Epidermal melanocyte (primary cell): Measurements from ENCODE around the gene WIZ.
A peak's percentile ranks its signal among the peaks of the same experiment; 100 is the strongest.
"Not testable (repeated sequence)": the region's sequence is repeated elsewhere in the genome, so short reads cannot be mapped to it uniquely, and the experiment has no call there.

ENCODE experiments used
- DNase-seq: peaks from one replicate; pipeline ENCODE4 v3.0.0; 2011; ENCODE audit warnings: low spot score; ENCODE audit not compliant: insufficient read length

WIZ gene

DNA sequence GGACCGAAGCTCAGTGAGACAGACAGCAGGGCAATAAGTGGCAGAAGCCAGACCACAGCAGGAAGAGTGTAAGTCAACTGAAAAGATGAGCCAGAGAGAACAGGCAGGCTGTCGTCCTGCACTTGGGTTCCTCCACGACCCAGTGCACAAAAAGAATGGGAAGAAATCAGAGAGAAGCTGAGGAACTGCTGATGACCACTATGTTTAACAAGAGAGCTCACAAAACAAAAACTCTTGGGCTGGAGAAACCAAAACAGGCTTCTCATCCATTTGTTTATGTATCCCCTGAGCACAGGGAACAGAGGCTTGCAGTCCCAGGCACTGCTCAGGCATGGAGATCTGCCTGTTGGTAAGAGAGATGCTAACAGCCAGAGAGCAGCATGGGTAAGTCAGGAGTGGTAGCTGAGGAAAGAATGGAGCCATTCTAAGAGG lies 45.0 kb downstream of the WIZ start:
- DNase-seq: no peak

DNA sequence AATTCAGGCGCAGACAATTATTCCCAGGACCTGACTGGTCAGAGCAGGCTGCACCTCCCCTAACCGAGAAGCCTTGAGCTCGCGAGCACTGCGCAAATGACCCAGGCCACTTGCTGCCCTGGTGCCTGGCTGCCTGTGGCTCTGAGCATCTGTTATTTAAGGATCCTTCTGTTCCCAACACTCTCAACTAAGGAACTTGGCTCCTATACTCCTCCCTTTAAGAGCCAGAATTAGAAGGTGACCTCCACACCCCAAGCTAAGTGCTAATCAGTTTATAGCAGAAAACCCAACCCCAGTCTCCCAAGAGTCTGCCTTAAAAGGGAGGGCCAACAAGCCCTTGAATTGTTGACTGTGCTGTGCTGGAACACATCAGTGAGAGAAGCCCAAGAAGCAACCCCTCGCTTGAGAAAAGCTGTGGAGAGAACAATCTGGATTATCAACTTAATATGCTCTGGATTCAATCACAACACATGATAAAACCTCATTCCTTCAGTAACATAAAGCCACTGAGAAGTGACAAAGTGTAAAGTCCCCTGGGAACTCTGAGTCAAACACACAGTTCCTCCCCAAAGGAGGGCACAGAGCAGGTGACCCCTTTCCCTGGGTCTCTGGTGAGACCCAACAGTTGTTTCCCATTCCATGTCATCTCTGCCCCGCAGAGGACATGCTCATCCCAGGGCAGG lies 45.5 kb downstream of the WIZ start:
- no peak for DNase-seq

DNA sequence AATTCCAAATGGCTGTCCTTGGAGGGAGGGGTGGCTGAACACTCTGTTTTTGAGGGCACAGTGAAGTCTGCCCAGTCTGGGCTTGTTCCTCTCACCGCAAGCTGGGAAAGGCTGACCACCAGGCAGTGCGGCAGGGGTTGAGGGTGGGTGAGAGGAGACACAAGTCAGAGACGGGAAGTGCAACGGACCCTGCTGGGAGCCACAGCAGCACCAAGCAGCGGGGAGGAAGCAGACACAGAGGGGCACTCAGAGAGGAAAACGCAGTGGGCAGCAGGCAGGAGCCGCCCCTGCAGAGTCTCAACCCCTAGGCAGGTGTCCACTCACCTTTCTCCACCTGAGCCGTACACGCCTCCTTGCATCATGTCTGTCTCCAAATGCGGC lies 46.6 kb downstream of the WIZ start:
- no peak for DNase-seq

DNA sequence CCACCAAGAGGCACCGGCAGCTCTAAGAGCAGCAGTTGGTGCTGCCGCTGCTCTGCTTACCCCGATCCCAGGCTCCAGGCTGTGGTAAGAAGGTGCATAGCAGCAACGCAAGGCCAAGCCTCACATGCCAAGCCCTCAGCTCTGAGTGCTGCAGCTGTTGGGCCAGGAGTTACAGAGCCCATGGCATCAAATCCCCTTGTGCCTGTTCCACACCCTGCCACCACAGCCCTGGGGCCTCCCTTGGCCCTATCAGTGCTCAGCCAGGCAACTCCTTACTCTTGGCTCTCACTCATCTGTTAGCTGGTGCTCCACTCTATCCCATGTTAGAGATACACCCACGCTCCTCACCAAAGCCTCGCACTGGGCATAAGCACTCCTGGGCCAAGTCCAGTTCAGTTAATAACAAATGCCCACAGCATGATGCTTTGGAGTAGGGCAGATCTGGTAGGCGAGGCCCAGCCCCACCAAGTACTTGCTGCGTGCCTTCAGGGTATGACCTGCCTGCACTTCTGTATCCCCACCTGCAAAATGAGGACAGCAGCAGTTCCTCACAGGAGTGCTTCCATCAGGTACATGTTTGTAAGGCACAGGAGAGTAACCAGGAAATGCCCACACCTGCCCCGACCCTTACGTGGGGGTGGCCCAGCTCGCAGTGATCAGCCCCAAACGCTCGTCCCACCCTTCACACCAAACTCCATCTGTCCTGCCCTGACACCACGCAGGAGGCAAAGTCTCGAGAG lies 47.2 kb downstream of the WIZ start:
- DNase-seq: no peak

DNA sequence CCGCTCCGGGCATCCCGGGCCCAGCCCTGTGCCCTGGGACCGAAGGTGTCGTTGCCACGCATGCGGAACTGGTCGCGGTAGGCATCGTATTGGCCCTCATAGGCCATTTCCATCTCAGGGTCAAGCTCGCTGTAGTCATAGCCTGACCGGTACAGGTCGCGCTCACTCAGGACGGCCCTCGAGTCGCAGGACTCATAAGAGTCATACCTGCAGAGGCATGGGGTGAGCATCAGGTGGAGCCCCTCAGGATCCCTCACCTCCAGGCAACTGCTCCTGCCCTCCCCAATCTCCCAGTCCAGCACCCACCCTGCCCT lies 48.4 kb downstream of the WIZ start:
- DNase-seq: no peak

DNA sequence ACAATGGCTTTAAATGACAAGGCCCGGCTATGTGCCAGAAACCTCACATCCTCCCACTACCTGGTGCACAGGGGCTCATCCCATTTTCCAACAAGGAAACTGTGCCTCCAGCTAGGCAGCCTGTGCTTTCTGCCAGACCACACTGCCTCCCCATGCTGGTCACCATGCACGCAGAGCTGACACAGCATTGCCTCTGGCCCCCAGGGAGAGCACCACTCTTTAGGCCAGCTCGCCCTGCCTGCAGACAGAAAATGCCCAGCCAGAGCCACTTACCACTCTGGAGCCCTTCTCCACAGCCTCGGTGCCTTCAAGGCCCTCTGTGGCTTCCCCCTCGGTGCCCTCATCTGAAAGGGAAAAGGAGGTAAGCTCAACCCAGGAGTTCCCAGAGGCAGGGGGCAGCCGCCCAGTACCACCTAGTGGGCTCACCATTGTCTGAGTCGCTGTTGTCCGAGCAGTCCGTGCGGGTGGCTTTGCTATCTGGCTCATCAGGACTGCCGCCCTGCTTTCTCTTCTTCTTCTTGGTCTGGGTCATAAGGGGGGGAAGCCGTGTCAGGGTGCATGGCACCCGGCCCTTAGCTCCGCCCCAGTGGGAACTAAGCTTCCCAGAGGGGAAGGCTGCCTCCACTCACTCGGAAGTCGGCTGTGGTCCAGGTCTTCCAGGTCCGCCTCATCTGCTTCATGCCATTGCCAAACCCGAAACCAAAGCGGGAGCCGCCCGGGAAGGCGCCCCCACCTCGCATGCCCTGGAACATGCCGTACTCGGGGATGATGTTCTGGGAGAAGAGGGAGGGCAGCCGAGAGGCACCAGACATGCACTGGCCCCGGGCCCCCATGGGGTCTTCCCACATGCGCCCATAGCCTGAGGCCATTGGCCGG lies 49.0 kb downstream of the WIZ start:
- DNase-seq: no peak

DNA sequence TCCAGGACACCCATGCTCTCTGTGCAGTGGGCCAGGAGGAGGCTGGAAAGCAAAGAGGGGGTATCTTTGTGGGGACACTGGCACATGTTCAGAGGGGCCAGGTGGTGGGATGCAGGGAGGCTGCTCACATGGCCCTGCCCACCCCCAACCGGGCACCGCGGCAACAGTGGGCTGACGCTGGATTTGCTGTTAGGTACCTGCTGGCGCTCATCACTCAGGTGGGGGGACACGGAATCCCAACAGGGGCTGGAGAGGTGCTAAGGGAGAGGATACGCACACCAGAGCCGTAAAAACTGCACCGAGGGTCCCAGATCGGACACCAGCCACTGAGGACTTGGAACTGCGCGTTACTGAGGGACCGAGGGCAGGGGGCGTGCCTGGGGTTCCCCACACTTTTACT lies 50.1 kb downstream of the WIZ start:
- DNase-seq: no peak

DNA sequence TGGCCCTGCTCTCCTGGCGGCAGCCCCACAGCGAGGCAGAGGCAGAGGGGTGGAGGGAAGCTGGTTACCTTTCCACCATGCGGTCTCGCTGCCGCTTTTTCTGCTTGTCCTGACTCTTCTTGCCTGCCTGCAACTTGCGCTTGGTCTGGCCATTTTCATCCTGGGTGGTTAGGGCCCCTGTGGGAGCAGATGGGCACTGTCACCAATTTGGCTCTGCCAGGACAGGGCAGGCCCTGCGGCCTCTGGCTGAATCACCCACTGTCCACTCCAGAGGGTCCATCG lies 50.6 kb downstream of the WIZ start:
- no peak for DNase-seq

DNA sequence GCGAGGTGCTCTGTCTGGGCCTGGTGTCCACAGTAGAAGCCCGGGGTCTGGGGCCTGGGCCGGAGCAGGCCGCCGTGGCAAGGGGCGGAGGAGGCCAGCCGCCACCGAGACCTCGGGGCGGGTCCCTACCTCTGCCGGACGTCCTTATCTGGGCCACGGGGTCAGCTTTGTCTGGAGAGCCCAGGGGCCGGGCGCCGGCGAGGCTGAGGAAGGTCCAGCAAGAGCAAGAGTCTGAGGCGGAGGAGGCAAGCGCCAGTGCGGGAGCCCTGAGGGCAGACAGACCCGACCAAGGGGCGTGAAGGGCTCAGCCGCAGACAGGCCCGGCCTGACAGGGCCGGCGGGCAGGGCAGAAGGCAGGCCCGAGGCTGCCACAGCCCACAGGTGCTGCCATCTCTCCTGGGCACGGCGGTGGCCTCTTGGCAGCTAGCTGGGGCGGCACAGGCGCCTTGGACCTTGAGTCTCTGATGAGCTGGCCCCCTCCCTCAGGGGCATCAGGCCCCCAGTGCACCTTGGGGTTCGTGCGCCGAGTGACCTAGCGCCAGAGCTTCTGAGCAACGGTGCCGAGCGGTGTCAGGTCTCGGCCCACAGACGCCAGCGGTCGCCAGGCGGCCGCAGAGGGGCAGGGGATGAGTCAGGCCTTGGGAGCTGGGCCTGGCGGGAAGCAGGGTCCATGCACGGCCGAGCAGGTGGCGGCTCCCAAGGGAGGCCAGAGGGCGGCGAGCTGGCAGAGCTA lies 51.1 kb downstream of the WIZ start:
- no peak for DNase-seq

DNA sequence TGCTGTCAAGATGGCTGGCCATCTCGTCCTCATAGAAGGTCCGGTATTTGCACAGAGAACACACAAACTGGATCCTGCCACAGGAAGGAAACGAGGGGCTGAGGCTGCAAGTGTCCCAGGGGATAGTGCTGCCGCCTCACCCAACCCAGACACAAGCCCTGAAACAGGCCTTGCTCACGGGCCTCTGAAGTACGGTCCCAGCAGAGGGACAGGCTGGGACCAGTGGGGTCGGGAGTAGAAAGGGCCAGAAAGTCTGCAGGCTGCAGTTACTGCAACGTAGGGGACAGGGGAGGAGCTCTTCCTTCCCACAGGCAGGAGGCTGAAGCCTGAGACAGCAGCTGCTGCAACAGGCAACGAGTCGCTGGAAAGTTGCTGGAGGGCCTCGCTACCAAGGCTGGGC lies 52.0 kb downstream of the WIZ start:
- DNase-seq: no peak

DNA sequence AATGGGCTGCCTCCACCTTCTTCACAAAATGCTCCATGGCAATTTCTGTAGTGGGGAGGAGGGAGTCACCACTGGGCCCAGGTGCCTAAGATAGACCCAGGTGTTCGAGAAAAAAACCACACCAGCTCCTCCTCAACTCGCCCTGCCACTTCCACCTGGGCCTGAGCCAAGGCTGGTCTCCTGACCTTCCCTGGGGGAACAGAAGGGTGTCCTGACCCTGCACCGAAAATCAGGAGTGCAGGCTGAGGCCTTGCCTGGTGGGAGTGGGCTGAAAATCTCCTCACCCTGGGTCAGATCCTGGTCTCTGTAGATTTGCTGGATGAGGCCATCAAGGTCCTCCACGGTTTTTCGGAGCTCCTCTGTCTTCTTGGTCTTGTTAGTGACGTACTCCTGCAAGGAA lies 52.5 kb downstream of the WIZ start:
- DNase-seq: no peak

DNA sequence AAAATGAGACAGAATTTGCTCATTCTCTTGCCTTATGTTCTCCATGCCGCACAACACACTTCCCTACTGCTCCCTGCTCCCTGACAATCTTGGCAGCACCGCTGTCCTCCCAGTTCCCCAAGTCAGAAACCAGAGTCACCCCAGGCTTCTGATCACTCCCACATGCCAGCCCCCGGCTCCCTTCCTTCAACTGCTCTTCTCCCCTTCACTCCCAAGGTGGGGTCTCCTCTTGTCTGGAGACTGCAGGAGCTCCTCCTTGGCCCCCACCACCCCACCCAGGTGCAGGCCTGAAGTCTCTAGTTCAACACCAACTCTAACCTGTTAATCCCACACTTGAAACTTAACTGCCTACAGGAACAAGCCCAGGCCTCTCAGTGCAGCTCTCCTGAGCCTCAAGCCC lies 53.3 kb downstream of the WIZ start:
- DNase-seq: no peak

DNA sequence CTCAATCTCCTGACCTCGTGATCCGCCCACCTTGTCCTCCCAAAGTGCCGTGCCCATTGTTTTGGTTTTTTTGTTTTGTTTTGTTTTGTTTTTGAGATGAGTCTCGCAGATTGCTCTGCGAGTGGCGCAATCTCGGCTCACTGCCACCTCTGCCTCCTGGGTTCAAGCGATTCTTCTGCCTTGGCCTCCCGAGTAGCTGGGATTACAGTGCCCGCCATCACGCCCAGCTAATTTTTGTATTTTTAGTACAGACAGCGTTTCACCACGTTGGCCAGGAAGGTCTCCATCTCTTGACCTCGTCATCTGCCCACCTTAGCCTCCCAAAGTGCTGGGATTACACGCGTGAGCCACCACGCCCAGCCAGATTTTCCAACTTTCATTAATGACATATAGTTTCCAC lies 54.5 kb downstream of the WIZ start:
- DNase-seq: not testable (repeated sequence)

DNA sequence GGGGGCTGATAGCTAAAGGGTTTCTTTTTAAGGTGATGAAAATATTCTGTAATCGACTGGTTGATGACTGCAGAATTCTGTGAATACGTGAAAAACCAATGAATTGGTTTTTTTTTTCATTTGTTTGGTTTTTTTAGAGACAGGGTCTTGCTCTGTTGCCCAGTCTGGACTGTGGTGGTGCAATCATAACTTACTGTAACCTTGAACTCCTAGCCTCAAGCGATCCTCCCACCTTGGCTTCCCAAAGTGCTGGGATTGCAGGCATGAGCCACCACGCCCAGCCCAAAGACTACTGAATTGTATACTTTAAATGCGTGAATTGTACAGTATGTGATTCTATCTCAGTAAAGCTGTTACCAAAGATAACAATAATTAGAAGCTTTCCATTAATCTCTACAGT lies 55.3 kb downstream of the WIZ start:
- DNase-seq: no peak

DNA sequence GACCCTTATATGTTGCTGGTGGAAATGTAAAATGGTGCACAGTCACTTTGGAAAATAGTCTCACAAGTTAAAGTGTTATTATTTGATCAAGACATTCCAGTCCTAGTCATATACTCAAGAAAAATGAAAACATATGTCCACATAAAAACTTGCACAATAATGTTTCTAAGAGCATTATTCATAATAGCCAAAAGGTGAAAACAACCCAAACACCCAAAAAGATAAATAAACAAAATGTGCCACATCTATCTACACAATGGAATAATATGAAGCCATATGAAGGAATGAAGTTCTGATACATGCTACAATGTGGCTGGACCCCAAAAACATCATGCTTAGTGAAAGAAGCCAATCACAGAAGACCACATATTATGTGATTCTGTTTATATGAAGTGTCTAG lies 55.8 kb downstream of the WIZ start:
- no peak for DNase-seq

DNA sequence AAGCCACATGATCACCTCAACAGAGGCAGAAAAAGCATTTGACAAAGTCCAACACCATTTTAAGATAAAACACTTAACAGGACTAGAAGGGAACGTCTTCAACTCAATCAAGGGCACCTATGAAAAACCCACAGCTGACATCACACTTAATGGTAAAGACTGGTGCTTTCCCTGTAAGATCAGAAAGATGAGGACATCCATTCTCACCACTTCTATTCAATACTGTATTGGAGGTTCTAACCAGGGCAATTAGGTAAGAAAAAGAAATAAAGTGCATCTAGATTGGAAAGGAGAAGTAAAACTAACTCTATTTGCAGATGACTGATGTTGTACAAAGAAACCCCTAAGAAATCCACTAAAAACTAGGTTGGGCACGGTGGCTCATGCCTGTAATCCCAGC lies 58.9 kb downstream of the WIZ start:
- DNase-seq: no peak

DNA sequence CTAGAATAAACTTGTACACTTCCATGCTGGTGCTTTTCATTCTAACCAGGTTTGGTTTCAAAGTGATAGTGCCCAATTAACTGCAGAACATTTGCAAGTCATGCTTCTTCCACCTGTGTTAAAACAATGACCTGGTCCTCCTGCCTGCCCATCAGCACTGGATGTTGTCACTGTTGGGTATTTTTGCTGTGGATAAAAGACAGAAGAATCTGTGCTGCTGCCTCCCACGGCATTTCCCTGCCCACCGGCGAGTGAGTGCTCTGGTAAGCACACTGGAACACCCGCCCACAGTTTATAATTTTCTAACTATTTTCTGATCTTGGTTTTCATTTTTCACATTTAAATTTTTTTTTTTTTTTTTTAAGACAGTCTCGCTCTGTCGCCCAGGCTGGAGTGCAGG lies 67.9 kb downstream of the WIZ start:
- no peak for DNase-seq

DNA sequence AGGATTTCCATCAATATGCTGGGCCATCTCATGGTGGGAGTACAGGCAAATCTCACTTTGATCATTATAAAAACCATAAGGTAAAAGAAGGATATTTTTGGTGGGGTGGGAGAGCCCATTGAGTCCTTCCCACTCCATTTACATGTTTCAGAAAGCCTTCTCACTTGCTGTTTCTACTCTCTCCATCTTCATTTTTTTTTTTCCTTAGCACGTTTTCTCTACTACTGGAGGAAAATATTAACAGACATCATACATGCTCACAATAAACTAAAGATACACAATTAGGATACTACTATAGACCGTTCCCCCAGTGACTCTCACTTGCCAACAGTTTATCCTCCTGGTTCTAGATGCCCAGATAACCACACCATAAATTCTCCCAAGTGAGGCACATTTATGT lies 68.3 kb downstream of the WIZ start:
- no peak for DNase-seq

DNA sequence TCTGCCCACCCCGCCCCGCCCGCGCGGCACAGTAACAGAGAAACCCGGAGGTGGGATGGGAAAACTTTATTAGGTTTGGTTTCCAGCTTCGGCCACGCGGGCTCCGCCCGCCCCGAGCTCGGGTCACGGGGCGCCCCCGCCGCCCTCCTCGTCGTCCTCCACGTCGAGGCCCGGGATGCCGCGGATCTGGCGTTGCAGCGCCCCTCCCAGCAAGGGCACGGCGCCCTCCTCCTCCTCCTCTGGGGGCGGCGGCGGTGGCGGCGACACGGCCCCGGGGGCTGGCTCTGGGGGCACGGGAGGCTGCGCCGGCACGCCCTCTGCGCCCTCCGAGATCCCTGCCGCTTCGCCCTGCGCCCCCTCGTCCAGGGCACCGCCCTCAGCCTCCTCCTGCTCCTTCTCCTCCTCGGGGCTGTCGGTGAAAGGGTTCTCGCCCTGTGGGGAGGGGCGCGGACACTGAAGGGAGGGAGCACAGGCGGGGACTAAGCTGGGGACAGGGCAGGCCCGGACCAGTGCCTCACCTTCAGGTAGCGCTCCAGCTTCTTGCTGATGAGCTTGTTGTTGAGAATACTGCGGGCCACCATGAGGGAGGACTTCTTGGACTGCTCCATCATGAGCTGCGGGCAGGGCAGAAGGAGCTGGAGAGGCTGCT lies 69.6 kb downstream of the WIZ start:
- DNase-seq: no peak

DNA sequence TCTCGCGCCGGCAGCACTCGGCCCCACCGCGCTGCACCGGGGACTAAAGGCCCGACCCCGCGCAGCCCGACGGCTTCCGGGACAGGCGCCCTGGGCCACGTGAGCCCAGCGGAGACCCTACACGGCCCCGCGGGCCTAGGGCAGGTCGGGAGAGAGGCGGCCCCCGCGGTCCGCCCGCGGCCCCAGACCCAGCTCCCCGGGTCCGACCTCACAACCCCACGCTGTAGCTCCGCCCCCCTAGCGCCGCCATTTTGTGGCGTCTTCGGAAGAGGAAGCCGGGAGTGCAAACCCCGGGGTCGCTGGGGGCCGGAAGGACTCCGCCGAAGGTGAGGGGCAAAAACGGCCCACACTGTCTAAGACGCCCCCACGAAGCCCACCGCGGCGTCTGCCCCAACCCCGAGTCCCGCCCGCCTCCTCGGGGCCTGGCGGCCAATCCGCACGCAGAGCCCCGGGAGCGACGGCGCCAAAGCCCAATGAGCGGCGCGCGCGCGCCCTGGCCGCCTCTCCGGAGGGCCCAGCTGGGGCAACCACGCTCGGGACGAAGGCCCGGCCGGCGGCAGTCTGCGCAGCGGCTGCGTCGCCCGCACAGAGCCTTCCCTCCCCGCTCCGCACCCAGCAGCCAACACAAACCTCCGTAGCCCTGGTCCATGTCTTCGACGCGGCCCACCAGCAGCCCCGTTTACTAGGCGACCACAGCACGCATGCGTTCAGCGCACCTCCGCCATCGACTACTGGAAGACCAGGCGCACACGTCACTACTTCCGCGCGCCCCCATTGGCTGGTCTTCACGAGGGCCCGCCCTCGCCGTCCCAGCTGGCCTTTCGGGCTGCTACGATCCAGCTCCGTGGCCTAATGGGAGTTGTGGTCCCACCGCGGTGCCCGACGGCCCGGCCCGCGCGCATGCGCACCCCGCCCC lies 70.4 kb downstream of the WIZ start, which contains the start of gene AKAP8:
AKAP8 (minus strand) TSS at position 705 of the 916 bp plus-strand sequence; CDS start at position 649, 56 bp downstream.
- DNase-seq: peak; percentile 97
